HG03432 (cell line): Measurements from ENCODE around the gene FARP1.
"Not testable (repeated sequence)": the region's sequence is repeated elsewhere in the genome, so short reads cannot be mapped to it uniquely, and the experiment has no call there.

Source experiments
- ATAC-seq: cut with Tn5 transposase; IDR thresholded peaks from one replicate; pipeline ENCODE4 v1.9.1; 2021; ENCODE audit warnings: mild to moderate bottlenecking, moderate library complexity; ENCODE audit not compliant: unreplicated experiment

Gene FARP1

DNA sequence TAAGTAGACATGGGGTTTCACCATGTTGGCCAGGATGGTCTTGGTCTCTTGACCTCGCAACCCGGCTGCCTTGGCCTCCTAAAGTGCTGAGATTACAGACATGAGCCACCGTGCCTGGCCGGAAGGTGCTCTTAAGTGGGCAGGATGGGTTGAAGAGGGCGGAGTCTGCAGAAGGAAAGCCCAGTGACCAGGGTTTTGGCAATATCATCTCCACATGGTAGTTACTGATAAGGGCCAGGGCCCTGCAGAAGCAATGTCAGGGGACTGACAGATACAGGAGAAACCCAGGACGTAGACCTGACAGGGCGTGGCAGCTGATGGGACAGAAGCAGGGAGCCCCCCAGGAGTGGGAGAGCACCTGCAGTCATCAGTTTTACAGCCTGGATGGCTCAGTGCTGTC lies 79.9 kb downstream of the FARP1 start:
- ATAC-seq, result no peak

DNA sequence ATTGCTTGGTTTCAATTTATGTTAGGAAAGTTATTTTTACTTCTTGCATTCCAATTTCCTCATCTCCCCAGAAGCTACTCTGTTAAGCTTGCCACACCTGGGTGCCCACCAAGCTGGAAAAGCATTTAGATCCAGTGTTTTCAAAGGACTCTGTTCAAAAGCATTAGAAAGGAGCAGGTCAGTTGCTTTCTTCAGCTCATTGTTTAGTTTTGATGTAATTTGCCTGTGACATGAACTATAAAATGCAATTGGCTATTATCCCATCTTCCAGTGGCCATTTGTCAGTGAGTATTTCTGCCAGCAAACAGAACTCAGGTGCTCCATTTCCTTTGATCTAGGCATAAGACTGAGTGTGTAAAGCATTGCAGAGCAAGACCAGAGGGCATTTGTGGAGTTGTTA lies 80.8 kb downstream of the FARP1 start:
- no peak for ATAC-seq

DNA sequence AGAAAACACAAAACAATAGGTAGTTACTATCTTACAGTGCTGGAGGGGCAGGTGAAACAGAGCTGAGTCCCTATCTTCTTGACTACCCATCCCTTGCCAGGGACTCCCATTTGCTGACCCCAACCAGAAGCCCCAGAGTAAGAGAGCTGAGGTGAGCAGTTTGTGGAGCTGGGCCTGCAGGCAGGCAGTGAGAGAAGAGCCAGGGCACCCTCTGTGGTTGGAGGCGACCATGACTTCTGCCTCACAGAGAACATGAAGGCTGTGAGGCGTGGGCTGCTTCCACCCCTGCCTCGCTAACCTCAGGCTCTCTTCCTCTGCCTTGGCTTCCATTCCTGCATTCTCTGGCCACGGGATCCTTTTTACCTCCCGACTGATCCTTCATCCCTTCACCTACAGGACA lies 81.7 kb downstream of the FARP1 start:
- ATAC-seq, result no peak

DNA sequence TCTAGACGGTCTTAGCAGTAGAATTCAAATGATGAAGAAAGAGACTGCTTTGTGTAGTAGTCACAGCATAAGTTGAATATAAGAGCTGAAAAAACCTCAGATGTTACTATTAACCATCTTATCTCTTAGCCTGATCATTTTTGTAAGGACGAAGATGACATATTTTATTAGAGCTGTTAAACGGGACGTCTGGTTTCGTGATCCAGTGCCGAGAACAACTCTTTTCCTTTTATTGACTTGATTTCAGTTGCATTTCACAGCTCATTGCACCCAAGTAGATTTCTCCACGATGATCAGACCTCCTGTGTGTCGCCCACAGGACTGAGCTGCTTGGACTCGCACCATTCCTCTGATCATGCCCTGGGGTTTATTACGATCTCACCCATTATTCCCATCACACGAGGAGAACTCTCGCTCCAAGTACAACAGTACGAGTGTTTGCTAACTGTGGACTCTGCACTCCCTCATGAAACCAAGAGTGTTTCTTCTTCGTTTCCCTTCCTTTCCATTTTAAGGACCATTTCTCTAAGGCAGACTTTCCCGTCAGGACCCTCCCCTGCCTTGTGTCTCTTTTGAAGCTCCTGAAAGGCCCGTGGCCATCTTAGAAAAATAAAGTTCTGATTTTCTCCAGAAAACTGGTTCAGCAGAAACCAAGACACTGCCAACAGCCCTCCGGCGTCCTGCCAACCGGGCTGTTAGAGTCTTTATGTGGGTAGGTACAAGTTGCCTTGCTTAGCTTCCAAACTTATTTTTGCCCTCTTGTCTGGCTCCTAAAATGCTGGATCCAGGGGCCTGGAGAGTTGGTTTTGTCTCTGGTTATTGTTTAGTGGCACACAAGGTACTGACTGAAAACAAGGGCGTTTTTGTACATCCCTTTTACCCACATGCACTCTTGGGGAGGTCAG lies 82.4 kb downstream of the FARP1 start:
- no peak for ATAC-seq

DNA sequence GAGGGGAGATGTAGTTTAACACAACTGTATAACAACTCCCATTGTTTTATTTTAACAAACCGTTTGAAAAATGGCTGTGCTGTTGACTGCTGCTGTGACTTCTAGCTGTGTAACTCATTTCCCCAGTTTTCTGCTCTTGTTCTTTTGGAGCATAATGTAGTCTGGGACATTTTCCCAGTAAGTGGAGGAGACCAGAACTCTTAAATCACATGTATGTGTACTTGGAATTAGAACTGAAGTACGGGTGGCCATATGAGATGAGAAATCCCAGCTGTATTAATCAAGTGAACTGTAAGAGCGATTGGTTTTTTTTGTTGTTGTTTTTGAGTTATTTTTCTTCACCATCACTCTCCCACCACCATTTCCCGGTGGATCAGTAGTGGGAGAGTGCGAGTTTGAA lies 83.6 kb downstream of the FARP1 start:
- ATAC-seq, result no peak

DNA sequence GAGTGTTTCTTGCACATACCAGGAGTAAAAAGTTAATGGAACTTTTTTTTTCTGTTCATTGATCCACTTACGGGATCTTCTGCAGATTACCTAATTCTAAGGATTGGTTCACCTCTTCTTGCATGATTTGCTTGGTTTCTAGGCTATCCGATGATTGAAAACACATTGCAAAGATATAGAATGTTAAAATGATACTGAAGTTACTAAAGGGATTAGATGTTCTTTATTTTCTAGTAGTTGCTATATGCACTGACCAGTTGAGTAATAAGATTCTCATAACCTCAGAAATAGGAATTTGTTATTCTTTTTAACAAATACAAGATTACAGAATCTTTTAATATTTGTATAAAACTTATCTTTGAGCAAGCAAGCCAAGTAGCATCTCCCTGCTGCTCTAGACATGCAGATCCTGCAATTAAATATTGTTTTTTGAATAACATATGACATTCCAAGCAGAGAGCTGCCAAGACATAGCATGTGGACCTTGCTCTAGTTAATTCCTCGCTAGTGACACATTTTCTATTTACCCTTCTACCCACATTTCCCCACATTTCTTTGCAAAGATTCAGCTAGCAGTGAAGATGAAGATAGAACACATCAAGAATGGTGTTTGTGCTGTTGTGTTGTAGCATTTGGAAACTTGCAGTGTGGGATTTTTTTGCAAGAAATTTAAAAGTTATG lies 85.9 kb downstream of the FARP1 start:
- ATAC-seq, result no peak

DNA sequence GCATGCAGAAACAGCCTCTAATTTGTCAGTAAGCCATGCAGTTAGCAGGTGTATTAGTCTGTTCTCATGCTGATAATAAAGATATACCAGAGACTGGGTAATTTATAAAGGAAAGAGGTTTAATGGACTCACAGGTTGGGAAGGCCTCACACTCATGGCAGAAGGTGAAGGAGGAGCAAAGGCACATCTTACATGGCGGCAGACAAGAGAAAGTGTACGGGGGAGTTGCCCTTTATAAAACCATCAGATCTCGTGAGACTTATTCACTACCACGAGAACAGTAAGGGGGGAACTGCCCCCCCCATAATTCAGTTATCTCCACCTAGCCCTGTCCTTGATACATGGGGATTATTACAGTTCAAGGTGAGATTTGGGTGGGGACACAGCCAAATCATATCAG lies 87.9 kb downstream of the FARP1 start:
- ATAC-seq, result not testable (repeated sequence)

DNA sequence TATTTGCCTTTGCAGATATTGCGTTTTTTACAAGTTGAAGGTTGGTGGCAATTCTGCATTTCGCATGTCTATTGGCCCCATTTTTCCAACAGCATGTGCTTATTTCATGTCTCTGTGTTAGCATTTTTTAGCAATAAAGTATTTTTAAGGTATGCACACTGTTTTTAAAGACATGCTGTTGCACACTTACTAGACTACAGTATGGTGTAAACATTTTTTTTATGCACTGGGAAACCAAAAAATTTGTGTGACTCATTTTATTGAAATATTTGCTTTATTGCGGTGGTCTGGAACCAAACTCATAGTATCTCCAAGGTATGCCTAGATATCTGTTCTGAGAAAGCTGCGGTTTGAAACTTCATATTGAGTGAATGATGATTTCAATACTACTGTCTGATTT lies 89.6 kb downstream of the FARP1 start:
- ATAC-seq, result no peak

DNA sequence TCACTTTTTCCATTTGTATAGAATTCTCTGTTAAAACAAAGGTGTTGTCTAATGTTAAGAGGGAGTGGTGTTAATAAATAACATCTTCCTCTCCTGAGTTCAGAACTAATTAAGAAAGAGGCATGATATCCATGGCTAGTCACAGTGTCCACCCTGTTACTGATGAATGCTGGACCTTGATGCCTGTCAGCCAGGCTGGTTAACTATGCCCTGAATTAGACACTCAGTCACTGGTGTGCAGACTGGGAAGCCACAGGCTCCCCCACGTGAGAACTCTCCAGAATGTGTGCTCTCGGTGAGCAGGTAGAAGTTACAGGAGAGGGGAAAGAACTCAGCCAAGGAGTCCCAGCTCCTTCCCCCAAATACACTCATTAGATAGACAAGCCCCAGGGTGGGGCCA lies 90.2 kb downstream of the FARP1 start:
- ATAC-seq, result no peak

DNA sequence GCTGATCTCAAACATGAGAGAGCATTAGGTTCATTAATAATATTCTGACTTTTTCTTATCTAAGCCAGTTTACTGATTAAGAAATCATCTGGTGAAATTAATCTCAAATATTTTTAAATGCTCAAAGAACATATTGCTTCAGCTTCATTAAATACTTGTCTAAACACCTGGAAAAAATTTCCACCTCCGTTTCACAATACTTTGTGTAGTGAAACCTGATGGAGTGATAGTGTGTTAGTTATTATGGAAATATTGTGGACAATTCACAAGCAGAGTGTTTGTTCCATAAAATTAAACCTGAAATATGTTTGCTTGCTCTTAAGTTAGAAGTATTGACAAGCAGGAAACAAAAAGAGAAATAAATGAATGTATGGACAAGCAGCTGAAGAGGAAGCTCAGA lies 91.5 kb downstream of the FARP1 start:
- no peak for ATAC-seq

DNA sequence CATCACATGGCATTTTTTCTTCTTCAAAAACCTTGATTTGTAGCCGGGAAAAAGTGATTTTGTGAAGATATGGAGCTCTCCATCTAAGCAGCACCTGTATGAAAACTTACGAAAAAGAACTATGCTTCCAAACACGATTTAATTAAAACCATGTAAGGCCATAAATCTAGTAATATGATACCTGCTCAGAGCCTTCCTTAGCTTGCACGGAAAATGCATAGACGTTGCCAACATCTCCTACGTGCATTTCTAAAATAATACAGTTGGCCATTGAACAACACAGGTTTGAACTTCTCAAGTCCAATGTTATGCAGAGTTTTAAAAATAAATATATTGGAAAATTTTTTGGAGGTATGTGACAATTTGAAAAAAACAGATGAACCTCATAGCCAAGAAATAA lies 93.3 kb downstream of the FARP1 start:
- ATAC-seq, result no peak

DNA sequence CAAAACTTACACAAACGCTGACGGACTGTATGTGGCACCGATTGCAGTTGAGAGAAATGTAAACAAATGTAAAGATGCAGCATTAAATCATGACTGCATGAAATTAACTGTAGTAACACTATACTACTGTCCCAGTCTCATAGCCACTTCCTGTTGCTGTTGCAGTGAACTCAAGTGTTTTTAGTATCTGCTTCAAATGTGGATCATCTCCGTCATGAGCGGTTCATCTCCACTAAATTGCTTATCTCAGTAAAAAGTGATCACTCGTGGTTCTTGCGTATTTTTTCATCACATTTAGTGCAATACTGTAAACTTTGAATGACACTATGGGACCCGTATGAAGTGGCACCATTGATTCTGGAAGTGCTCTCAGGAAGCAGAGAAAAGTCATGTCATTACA lies 94.4 kb downstream of the FARP1 start:
- ATAC-seq, result no peak

DNA sequence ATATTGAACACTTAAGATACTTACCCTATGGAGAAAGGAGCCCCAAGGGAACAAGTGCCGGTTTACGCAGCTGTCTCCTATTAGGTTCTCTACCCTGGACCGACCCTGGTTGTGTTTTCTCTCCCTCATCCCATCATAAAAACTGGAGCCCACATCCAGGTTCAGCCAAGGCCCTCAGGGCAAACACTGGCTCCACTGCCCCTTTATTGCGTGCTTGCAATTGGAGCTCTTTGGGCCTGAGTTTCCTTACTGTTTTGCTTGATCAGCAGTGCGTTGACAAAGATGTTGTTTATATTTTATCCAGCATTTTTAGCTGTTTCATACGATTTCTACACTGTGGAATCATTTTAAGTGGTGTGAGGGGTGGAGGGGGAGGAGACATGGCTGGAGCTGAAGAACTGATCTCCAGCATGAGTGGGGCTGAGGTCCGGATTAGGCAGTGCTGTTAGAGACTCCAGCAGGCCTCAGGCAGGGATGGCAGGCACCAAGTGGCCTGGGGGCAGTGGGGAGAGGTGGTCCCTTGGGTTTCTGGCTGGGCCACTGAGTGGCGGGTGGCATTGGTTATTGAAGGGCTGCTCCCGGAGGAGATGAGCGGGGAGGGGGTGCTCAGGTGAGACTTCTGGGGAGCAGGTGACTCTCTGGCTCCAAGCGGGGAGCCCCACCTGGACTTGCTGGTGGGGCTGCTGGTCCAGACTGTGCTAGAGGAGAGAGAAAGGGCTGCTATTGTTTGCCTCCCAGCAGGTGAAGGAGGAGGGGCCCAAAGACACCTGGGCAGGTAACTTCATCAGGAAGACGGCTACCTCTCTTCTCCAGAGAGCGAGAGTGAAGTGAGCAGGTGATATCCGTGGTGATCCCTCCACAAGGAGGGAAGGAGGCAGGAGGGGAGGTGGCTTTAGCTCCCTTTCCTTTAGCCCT lies 96.5 kb downstream of the FARP1 start:
- no peak for ATAC-seq

DNA sequence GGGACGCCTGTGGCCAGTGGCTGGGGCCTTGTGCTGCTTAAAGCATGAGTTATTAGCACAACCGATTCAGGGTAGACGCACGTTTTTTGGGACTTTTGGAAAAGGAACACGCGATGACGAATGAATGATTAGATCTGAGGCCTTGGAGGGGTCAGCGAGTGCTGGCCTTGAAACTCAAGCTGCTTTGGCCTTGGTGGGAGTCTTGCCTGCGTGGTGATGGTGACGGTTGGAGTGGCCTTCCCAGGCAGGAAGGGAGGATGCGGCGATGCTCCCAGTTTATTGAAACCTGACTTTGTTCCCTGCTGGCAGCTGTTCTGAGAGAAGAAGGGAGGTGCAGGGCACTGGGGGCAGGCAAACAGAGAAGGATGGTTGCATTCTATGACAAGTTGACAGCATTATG lies 97.2 kb downstream of the FARP1 start:
- ATAC-seq, result no peak

DNA sequence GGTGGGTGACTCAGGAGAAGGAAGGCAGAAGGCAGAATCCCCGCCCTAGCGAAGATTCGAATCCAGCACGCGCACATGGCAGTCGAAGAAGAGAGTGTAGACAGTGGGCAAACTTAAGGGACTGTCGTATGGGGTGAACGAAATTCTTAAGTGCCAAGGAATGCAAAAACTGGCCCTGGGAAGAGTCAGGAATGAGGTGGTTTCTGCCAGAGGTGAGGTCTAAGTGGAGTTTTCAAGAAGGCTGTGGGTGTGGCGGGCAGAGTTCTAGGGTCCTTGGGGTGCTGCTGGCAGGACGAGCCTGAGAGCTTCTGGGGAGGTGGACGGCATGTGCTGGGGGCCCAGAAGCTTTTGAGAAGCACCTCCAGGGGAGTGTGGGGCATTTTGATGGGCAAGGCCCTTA lies 98.1 kb downstream of the FARP1 start:
- no peak for ATAC-seq

DNA sequence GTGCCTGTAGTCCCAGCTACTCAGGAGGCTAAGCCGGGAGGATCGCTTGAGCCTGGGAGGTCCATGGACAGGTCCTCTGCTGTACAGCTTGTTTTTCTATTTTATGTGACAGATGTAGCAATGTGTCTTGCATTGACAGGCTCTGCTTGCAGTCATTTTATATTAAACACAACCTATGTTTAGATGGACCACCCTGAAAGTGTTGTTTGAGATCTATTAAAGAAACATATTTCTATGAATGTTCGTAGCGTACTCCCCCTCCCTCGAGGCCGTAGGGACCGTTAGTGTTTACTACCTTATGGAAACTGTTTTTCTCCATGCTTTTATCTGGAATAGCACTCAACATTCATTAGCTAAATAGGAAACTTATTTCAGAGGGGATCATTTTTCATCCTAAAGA lies 99.1 kb downstream of the FARP1 start:
- no peak for ATAC-seq

DNA sequence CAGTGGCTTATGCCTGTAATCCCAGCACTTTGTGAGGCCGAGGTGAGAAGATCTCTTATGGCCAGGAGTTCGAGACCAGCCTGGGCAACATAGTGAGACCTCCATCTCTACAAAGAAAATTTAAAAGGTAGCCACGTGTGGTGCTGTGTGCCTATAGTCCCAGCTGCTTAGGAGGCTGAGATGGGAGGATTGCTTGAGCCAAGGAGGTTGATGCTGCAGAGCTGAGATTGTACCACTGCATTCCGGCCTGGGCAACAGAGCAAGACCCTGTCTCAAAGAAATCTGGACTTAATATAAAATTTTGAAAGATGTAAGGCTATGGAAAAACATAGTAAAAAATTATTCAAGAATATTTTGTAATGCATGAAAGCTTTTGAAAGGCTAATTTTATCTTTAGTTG lies 99.5 kb downstream of the FARP1 start:
- no peak for ATAC-seq

DNA sequence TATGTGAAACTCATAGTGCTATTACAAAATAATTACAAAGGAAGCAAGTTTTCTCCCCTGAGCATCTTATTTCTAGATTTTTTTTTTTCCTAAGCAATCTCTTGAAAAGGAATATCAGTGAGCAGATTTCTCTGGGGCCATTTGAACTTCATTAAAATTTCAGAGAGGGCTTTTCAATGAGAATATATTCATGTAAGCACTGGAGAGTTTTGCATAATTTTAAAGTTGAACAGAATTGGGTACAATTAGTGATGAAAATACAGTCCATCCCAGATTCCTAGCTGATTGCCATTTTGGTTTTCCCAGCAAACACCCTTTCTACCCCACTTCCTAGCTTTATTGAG lies 101.0 kb downstream of the FARP1 start:
- ATAC-seq, result no peak

DNA sequence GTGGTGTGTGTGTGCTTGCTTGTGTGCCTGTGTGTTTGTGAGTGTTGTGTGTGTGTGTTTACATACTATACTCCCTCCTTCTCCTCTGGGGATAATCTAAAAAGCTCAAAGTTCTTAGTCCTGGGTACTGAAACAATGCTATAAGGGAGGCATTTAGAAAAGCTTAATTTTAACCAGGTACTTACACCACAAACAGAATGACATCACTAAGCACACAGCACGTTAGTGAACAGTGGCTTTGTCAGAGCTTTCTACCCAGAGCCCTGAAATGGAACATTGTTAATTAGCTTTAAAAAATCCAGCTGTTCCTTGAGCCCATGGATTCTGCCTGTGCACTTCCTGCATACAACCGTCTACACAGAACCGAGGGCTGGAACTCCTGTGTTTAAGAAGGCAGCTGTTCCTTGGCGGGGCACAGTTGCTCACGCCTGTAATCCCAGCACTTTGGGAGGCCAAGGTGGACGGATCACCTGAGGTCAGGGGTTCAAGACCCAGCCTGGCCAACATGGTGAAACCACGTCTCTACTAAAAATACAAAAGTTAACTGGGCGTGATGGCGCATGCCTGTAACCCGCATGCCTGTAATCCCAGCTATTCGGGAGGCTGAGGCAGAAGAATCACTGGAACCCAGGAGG lies 103.8 kb downstream of the FARP1 start:
- no peak for ATAC-seq

DNA sequence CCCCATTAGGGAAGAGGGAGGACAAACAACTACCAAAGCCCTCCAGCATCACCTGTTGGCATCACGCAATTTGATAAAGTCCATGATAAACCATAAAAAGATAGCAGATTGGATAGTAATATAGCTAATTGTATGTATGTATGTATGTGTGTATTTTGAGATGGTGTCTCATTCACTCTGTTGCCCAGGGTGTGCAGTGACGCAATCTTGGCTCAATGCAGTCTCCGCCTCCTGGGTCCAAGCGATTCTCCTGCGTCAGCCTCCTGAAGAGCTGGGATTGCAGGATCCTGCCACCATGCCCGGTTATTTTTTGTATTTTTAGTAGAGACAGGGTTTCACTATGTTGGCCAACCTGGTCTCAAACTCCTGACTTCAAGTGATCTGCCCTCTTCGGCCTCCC lies 108.8 kb downstream of the FARP1 start:
- ATAC-seq, result no peak

DNA sequence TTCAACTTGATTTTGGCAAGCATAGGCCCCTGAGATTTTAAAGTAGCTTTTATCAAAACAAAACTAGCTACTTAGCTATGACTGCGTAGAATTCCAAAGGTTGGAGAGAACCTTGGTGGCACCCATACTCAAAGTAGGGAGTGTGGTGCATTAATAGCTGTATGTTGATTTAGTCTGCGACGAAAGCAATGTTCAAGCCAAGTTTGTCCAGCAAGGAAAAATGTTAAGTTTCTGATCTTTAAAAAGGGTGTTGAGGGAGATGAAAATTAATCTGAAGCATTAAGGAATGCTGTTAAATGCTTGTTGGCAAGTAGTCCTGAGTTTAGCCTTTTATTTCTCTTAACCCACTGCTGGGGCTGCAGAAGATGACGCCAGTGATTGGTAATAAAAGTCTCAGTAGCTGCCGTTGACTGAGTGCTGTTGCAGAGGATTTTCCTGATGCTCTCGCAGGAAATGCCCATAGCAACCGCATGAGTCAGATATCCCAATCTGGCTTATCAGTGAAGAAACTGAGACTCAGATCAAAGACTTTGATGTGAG lies 110.1 kb downstream of the FARP1 start:
- no peak for ATAC-seq
